NCI-H1092 treated with DMSO at 0.1 percent for 48 hours (cell line): ENCODE data around the gene LAMA5.
"Not testable (repeated sequence)": the region's sequence is repeated elsewhere in the genome, so short reads cannot be mapped to it uniquely, and the experiment has no call there.

Experiments used
- DNase-seq: peaks from one replicate; lab custom pipeline; 2025; lab: John Stamatoyannopoulos, UW

Gene LAMA5

DNA sequence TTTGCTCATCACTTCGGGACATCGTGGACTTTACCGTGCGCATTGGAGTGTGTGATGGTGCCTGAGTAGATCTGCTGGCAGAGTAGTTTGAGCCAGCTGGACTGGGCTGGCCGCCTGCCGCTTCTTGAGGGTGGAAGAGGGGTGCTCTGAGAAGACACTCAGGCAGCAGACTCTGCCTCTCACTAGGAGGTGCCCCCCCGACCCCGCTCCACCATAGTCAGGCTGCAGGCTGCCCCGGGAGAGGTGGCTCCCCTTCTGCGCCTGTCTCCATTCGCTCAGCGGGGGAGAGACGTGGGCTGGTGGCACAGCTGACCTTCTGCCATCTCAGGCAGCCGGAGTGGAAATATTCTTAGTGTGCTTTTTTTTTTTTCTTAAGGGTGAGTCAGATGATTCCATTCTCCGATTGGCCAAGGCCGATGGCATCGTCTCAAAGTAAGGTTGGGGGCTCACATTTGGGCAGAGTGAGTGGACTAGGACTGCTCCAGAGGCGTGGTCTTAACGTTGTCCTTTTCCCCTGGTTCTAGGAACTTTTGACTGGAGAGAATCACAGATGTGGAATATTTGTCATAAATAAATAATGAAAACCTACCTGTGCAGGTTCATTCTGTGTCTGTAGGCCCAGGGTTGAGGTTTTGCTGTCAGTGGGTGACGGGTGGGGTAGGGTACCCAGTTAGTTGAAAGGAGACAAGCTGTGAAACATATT, 21.0 kb upstream of the LAMA5 start:
- DNase-seq: no peak

DNA sequence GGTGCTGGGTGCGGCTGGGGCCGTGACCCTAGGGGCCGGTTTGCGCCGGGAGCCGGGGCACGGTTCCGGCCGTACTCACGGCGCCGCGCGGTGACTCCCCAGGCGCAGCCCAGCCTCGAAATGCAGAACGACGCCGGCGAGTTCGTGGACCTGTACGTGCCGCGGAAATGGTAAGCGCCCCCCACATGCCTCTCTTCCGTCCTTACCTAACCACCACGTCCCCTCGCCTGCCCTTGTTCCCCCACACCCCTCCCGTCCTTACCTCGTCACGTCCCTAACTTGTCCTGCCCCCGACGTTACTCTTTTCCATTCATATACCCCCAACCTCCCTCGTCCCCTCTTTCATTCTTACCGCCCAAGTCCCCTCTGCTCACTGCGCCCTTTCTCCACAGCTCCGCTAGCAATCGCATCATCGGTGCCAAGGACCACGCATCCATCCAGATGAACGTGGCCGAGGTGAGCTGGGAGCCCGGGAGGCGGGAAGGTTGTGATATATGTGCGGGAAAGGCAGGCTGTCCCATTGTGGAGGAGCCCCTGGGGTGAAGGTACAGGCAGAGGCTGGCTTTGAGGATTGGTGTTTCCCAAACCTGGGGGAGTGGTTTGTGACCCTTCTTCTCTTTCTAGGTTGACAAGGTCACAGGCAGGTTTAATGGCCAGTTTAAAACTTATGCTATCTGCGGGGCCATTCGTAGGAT, 20.3 kb upstream of the LAMA5 start:
- no peak for DNase-seq

GRCh38 chr20:62386383-62387218, 19.5 kb upstream of the LAMA5 start, which contains the start of gene RPS21:
Gene RPS21 (plus strand): TSS chr20:62387103. CDS start chr20:62387339, 236 bp downstream.
- peak; percentile 90 for DNase-seq

- DNase-seq: peak; percentile 60
These were observed 15.4 kb upstream of the LAMA5 start for GRCh38 chr20:62382306-62383198.

- DNase-seq: no peak
These were observed 14.7 kb upstream of the LAMA5 start for GRCh38 chr20:62381842-62382241.

- no peak for DNase-seq
These were observed 14.2 kb upstream of the LAMA5 start for GRCh38 chr20:62381202-62381797.

GRCh38 chr20:62378215-62378614, 11.1 kb upstream of the LAMA5 start:
- DNase-seq: no peak

GRCh38 chr20:62377615-62378178, 10.6 kb upstream of the LAMA5 start:
- DNase-seq: peak; percentile 74

DNA sequence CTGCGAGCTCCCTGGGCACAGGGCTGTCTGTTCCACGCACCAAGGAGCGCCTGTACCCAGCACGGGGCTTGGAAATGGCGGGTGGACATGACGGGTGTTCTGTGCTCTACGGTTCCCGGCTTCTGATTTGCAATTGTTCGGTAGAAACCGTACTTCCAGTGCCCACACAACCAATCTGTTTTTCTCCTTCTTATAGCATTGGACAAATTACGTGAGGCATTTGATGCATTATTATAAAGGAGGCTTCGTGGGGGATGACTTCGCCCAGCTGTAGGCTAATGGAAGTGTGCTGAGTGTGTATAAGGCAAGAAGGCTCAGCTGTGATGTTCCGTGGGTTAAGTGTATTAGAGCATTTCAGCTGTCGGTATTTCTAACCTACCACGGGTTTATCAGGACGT, 10.0 kb upstream of the LAMA5 start:
- no peak for DNase-seq

DNA sequence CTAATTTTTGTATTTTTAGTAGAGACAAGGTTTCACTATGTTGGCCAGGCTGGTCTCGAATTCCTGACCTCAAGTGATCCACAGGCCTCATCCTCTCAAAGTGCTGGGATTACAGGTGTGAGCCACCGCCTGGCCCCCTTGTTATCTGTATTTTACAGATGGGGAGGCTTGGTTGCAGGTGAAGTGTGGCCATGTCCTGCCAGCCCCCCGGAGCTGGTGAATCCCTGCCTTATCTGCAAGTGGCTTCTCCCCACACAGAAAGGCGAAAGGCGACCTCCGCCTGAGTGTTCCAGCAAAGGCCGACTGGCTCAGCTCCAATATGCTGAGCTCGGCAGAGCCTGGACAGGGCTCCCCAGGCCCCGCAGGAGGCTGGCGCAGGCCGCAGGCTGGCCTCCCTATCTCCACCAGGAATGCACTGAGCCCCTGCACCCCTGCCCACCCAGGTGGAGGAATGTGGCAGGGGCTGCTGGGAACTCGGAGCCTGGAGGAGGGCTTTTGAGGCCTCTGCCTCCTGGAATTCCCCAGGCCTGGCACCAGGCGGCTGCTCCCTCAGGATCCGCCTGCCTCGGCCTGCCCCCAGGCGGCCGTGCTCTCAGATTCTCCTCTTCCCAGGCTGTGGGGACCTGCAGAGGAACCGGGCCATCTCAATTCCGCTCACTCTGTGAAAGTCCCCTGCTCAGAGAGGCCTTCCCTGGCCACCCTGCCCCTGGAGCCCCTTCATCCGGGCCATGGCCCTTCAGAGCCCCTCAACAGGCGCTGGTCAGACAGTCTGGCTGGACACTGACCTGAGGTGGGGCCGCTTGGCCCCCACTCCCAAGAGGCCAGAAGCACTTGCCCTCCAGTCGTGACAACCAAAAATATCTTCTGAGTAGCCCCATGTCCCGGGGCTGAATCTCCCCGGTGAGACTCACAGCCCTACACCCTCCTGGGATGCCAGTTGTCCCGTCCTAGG, 9.3 kb upstream of the LAMA5 start:
- no peak for DNase-seq

GRCh38 chr20:62374331-62375152, 7.4 kb upstream of the LAMA5 start:
- DNase-seq: no peak

DNA sequence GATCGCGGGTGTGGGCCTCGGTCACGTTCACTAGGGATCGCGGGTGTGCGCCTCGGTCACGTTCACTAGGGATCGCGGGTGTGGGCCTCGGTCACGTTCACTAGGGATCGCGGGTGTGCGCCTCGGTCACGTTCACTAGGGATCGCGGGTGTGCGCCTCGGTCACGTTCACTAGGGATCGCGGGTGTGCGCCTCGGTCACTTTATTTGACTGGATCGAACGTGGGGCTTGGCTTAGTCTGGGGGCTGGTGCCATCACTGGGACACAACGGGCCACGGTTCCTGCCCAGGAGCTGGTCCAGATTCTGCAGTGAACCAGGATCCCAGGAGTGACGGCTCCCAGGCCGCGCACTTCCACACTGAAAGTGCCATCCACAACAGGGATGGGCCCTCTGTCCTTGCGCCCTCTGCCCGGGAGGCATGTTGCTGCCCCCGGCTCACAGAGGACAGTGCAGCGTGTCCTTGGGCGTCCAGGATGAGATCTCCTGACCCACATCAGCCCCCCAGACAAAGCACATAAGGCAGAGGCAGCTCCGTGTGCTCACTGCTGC, 6.6 kb upstream of the LAMA5 start:
- not testable (repeated sequence) for DNase-seq

DNA sequence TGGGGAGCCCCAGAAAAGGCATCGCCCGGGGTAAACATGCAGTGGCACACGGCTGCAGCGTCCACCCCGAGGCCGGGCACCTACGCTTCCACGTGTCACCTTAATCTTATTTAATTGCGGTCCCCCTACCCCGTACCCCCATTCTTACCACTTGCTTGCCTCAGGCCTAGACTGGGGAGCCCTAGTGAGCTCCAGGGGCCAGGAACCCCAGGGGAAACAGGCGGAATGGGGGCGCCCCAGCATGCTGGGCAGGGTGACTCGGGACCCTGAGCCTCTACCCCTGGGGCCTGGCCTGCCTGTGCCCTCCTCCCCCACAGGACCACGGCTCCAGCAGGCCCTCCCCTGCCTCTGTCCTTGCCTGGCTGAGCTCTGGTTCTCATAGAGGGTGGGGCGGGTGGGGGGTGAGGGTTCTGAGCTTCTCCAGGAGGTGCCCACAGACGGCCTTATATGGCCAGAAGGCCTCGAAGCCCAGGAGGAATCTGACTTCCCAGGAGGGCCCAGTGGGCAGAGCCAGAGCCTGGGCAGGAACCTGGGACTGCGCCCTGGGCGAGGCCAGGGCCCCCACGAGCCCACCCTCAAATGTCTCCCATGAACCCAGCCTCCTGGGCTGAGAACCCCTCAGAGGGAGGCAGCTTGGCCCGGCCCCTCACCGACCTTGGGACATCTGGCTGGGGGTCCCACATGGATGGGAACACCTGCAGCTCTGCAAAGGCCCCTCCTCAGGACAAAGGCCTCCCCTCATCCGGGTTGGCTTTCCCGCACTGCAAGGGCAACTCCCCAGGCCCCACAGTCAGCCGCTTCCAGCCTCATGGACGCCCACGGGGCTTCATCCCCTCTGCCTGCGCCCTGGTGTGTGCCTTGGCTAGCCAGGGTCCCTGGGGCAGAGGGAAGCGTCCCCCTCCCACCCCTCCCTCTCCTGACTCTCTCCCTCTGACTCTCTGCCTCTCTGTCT, 5.2 kb upstream of the LAMA5 start:
- DNase-seq: no peak

- no peak for DNase-seq
These were observed 4.5 kb upstream of the LAMA5 start for GRCh38 chr20:62371588-62372041.

- DNase-seq: no peak
These were observed 3.9 kb upstream of the LAMA5 start for GRCh38 chr20:62370807-62371587.

GRCh38 chr20:62370115-62370806, 3.1 kb upstream of the LAMA5 start:
- DNase-seq: no peak
